K562 (cell line): ENCODE results near the gene IRS1. TPM values are rescaled to one million over a fixed set of nuclear protein-coding genes. Genes with fewer than 3 reads are reported as not detected.
A peak's percentile ranks its signal among the peaks of the same experiment; 100 is the strongest.

Experiments
- ATAC-seq: fragments of 200-7000 bp; cut with Tn5 transposase; 3 replicates; pipeline ENCODE4 v1.9.1; 2020; ENCODE audit warnings: moderate library complexity
- BruUV-seq: library from RNA; stranded (reverse); fragments of 400-500 nt; replicated peaks from 2 replicates; lab custom pipeline; 2021; lab: Mats Ljungman, UMichigan
- CTCF ChIA-PET: fragments of 300-600 bp; formaldehyde crosslinking; extraction: SDS; loops from one replicate; lab custom pipeline; 2021; ENCODE audit warnings: low intra/inter-chr PET ratio; lab: Yijun Ruan, JAX
- POLR2A ChIA-PET: fragments of 300-600, 350-650 bp; sonication (Branson Sonifier 250); formaldehyde crosslinking; extraction: SDS; loops from one replicate; lab custom pipeline; 2021; ENCODE audit warnings: antibody characterized with exemption, inconsistent platforms; lab: Yijun Ruan, JAX
- DNase-seq, 4 experiments: peaks; one replicate each; pipeline versions ENCODE4 v3.0.0 to v3.0.0-alpha.2; 2011 to 2018; ENCODE audit warnings: low spot score in 3 of 4, mixed read lengths in 3 of 4; ENCODE audit errors: extremely low read depth in 1 of 4
- FAIRE-seq: peaks from 2 replicates; lab custom pipeline; 2011; peaks lifted over from hg19 to GRCh38; lab: Jason Lieb, UNC
- H2AFZ ChIP-seq: 2 replicates; pipeline ENCODE4 v1.6.0; 2011; ENCODE audit warnings: low read depth, low read length, control low read depth, inconsistent platforms
- H3K27ac ChIP-seq: fragments of 200-600 bp; 3 replicates; pipeline ENCODE4 v1.8.0; 2011; ENCODE audit warnings: low read depth, mild to moderate bottlenecking, control low read depth, inconsistent platforms, low read length, moderate library complexity, mixed read lengths; ENCODE audit errors: extremely low read depth
- H3K27me3 ChIP-seq, 2 experiments: fragments of 300-600 bp in 1 of 2; 2 replicates in 1 of 2; 3 replicates in 1 of 2; pipeline versions ENCODE4 v1.6.0 to v1.8.0; 2011; ENCODE audit warnings: inconsistent platforms in 2 of 2, low read length in 2 of 2, mild to moderate bottlenecking in 1 of 2, mixed read lengths in 1 of 2, moderate library complexity in 1 of 2; ENCODE audit not compliant: control insufficient read depth in 2 of 2, insufficient read depth in 2 of 2
- H3K36me3 ChIP-seq: fragments of 300-600 bp; 3 replicates; pipeline ENCODE4 v1.8.0; 2011; ENCODE audit warnings: mild to moderate bottlenecking, low read length, inconsistent platforms; ENCODE audit not compliant: control insufficient read depth, insufficient read depth
- H3K4me1 ChIP-seq, 2 experiments: fragments of 200-600 bp in 1 of 2; replicated peaks in 1 of 2; 2 replicates in 1 of 2; 3 replicates in 1 of 2; pipeline versions ENCODE4 v1.5.1 to v1.8.0; 2011; ENCODE audit warnings: inconsistent platforms in 2 of 2, low read length in 2 of 2, mild to moderate bottlenecking in 1 of 2, mixed read lengths in 1 of 2, moderate library complexity in 1 of 2; ENCODE audit not compliant: control insufficient read depth in 2 of 2, insufficient read depth in 2 of 2
- H3K4me2 ChIP-seq: 2 replicates; pipeline ENCODE4 v1.6.1; 2011; ENCODE audit warnings: low read length, control low read depth, inconsistent platforms, mixed read lengths; ENCODE audit not compliant: insufficient read depth
- H3K4me3 ChIP-seq: fragments of 200-600 bp; sonication (generic), shearing (Covaris generic); 2 replicates; pipeline ENCODE4 v1.5.1; 2016; ENCODE audit warnings: control low read depth, inconsistent platforms
- H3K79me2 ChIP-seq: fragments of 200-600 bp; 3 replicates; pipeline ENCODE4 v1.8.0; 2011; ENCODE audit warnings: low read length, inconsistent platforms; ENCODE audit not compliant: control insufficient read depth, insufficient read depth
- H3K9ac ChIP-seq, 2 experiments: 2 replicates each; pipeline versions ENCODE4 v1.6.0 to v1.6.1; 2011; ENCODE audit warnings: low read depth in 2 of 2, low read length in 2 of 2, control low read depth in 1 of 2, inconsistent platforms in 1 of 2, mild to moderate bottlenecking in 1 of 2, mixed read lengths in 1 of 2; ENCODE audit not compliant: insufficient read depth in 1 of 2
- H3K9me1 ChIP-seq: one replicate; pipeline ENCODE4 v1.6.0; 2011; ENCODE audit warnings: inconsistent platforms, mild to moderate bottlenecking, low read length, moderate library complexity; ENCODE audit not compliant: control insufficient read depth, insufficient read depth
- H3K9me3 ChIP-seq: replicated peaks from 2 replicates; pipeline ENCODE4 v1.5.1; 2011; ENCODE audit warnings: low read depth, low read length, inconsistent platforms; ENCODE audit not compliant: control insufficient read depth, insufficient read depth
- H4K20me1 ChIP-seq: replicated peaks from 2 replicates; pipeline ENCODE4 v1.6.1; 2011; ENCODE audit warnings: low read length, inconsistent platforms, mixed read lengths; ENCODE audit not compliant: control insufficient read depth, insufficient read depth
- BDP1 ChIP-seq: IDR thresholded peaks from 3 replicates; pipeline ENCODE4 v1.6.1; 2011; ENCODE audit not compliant: insufficient read length, insufficient read depth
- C11orf30 ChIP-seq: fragments of 450-650 bp; IDR thresholded peaks from 2 replicates; pipeline ENCODE4 v1.6.1; 2016; ENCODE audit warnings: low read depth, mild to moderate bottlenecking
- CHCHD3 ChIP-seq: fragments of 250-450 bp; sonication (Bioruptor Pico); IDR thresholded peaks from 2 replicates; pipeline ENCODE4 v2.1.2; 2022; ENCODE audit warnings: mild to moderate bottlenecking
- CHD4 ChIP-seq: fragments of 200-600 bp; sonication (generic); IDR thresholded peaks from 3 replicates; pipeline ENCODE4 v1.6.1; 2012; ENCODE audit warnings: low read depth, mild to moderate bottlenecking, mixed read lengths, low read length, inconsistent platforms; ENCODE audit not compliant: insufficient read depth, insufficient replicate concordance, poor library complexity, severe bottlenecking
- GABPA ChIP-seq: fragments of 200-800 bp; sonication (Bioruptor generic); conservative IDR thresholded peaks from 2 replicates; pipeline ENCODE4 v1.6.1; 2016; ENCODE audit warnings: low read depth, missing genetic modification characterization, missing compliant biosample characterization
- GATAD2B ChIP-seq: fragments of 450-650 bp; IDR thresholded peaks from 2 replicates; pipeline ENCODE4 v1.6.1; 2017; ENCODE audit warnings: mild to moderate bottlenecking, borderline replicate concordance
- MCM3 ChIP-seq: fragments of 450-650 bp; IDR thresholded peaks from 2 replicates; pipeline ENCODE4 v1.6.1; 2016
- MTA1 ChIP-seq: fragments of 450-650 bp; IDR thresholded peaks from 2 replicates; pipeline ENCODE4 v1.6.1; 2017; ENCODE audit warnings: borderline replicate concordance
- SNRNP70 ChIP-seq: fragments of 200-400 bp; formaldehyde crosslinking; optimal IDR thresholded peaks from 2 replicates; pipeline ENCODE3; 2017; ENCODE audit warnings: low read depth, low read length
- TRIM28 ChIP-seq: fragments of 450-650 bp; IDR thresholded peaks from 2 replicates; pipeline ENCODE4 v1.6.1; 2017
- ZNF561 ChIP-seq: fragments of 450-650 bp; formaldehyde crosslinking; conservative IDR thresholded peaks from 2 replicates; pipeline ENCODE4 v1.4.0; 2020; ENCODE audit warnings: mild to moderate bottlenecking, moderate library complexity
- ZNF695 ChIP-seq: fragments of 450-650 bp; formaldehyde crosslinking; IDR thresholded peaks from 2 replicates; pipeline ENCODE4 v1.4.0; 2020; ENCODE audit warnings: mild to moderate bottlenecking, moderate library complexity
- WGBS: fragments of 100-300 bp; shearing (Covaris generic); methylation state at CpG from one replicate; pipeline ENCODE4 v1.1.6; 2016; ENCODE audit warnings: low coverage, mixed read lengths; ENCODE audit not compliant: insufficient coverage; ENCODE audit errors: missing lambda C conversion rate; 5-methylcytosine and 5-hydroxymethylcytosine counted together
- in situ Hi-C: fragments of 300-500 bp; cut with MboI; formaldehyde crosslinking; loops from 4 replicates; pipeline ENCODE4 v1.15.0; 2018; ENCODE audit warnings: inconsistent platforms, mixed read lengths
- intact Hi-C: fragments of 100-400 bp; cut with micrococcal nuclease; formaldehyde crosslinking; loops from 2 replicates; pipeline ENCODE4 v1.14.2; 2022
- polyA plus RNA-seq, 8 experiments: library from polyadenylated mRNA; depleted of rRNA in 4 of 8; stranded (reverse) in 5 of 8; unstranded in 3 of 8; fragments of >200 nt; fragmentation: Nextera tagmentation in 2 of 8; fragmentation: Illumina TruSeq in 1 of 8; extraction: Ambion mirVana in 2 of 8; extraction: Trizol in 1 of 8; gene quantifications; 2 replicates each; pipeline versions ENCODE4 v1.2.1 to v1.2.3, GENCODE V29; 2011 to 2014; ENCODE audit warnings: inconsistent platforms in 1 of 8, missing spikeins in 1 of 8
- total RNA-seq, 7 experiments: library from RNA; depleted of rRNA in 6 of 7; stranded (reverse); fragments of >200 nt in 6 of 7; fragmentation: Illumina TruSeq in 2 of 7; extraction: Trizol in 2 of 7; gene quantifications; 2 replicates each; pipeline versions ENCODE4 v1.2.1 to v1.2.3, GENCODE V29; 2011 to 2021; ENCODE audit warnings: low replicate concordance in 1 of 7
- TF ChIP-seq, protein P1 (sequence below): fragments of 250-450 bp; sonication (Bioruptor Pico); IDR thresholded peaks from 2 replicates; pipeline ENCODE4 v1.5.0; 2022; ENCODE audit warnings: mild to moderate bottlenecking
- TF ChIP-seq, protein P2 (sequence below): fragments of 250-450 bp; sonication (Bioruptor Pico); IDR thresholded peaks from 2 replicates; pipeline ENCODE4 v1.8.0; 2022; ENCODE audit warnings: moderate library complexity, mild to moderate bottlenecking, inconsistent platforms
- TF ChIP-seq, protein P3 (sequence below): fragments of 250-450 bp; sonication (Bioruptor Pico); IDR thresholded peaks from 2 replicates; pipeline ENCODE4 v1.8.0; 2021; ENCODE audit warnings: mild to moderate bottlenecking, moderate library complexity
- TF ChIP-seq, protein P4 (sequence below): sonication (generic); formaldehyde crosslinking; IDR thresholded peaks from 2 replicates; pipeline ENCODE4 v1.8.0; 2022; ENCODE audit warnings: missing genetic modification reagents, mild to moderate bottlenecking, borderline replicate concordance

The IRS1 gene
- total and polyA plus RNA-seq, 9 of the 15 experiments (the other 6 are each of a cell fraction or from before 2014, with no cell fraction given): under 0.01 to 0.31 (median 0.08) TPM; not detected in 1

- Histone ChIP-seq H4K20me1 (no peaks in the 10 kb centered on the region), H3K4me2 (peak within 1 kb of the TSS; percentile 89), H3K9ac (peak within 1 kb of the TSS; percentile 95 to 97), H3K9me1 (no peaks in the 10 kb centered on the region), H2AFZ (peak within 1 kb of the TSS; percentile 77), H3K9me3 (no peaks in the 10 kb centered on the region), H3K36me3 (peaks cover 12% of the 10 kb centered on the region; the same call in 2 of the 3 replicates), H3K27ac (peak within 1 kb of the TSS; percentile 100), H3K79me2 (peaks cover 83% of the 10 kb centered on the region), H3K4me3 (peak within 1 kb of the TSS; percentile 75), H3K27me3 (no peaks in the 10 kb centered on the region), H3K4me1 (peaks cover 9% of the 10 kb centered on the region in 2 experiments)
- DNase-seq: peak; percentile 79 to 95 (median 86)
- in situ Hi-C loops (no loop called here), intact Hi-C loops (loop anchor here (1.0 kb wide), 1 partner anchor 143 kb away; no protein-coding TSS in a partner anchor)
- 0% methylated on average over 35 of the region's 75 CpGs for WGBS
- BruUV-seq: TSS peak; percentile 63
- ChIA-PET CTCF (no interaction called here), POLR2A (interaction anchor here (0.6 to 2.6 kb wide), 7 partner anchors 9 to 230 kb away, joined by 3 to 16 read pairs (median 3); no protein-coding TSS in a partner anchor)
- peak; percentile 79 for FAIRE-seq
- ATAC-seq: peak; percentile 81
- TF ChIP-seq, protein P1, sequence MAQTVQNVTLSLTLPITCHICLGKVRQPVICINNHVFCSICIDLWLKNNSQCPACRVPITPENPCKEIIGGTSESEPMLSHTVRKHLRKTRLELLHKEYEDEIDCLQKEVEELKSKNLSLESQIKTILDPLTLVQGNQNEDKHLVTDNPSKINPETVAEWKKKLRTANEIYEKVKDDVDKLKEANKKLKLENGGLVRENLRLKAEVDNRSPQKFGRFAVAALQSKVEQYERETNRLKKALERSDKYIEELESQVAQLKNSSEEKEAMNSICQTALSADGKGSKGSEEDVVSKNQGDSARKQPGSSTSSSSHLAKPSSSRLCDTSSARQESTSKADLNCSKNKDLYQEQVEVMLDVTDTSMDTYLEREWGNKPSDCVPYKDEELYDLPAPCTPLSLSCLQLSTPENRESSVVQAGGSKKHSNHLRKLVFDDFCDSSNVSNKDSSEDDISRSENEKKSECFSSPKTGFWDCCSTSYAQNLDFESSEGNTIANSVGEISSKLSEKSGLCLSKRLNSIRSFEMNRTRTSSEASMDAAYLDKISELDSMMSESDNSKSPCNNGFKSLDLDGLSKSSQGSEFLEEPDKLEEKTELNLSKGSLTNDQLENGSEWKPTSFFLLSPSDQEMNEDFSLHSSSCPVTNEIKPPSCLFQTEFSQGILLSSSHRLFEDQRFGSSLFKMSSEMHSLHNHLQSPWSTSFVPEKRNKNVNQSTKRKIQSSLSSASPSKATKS (CRISPR knock-in tag): no peak
- TF ChIP-seq CHCHD3 (peak; percentile 69), CHD4 (no peak), GABPA (tag) (peak; percentile 67), MCM3 (no peak), BDP1 (no peak), MTA1 (no peak), C11orf30 (peak; percentile 3; the same call in 1 of the 2 replicates), TRIM28 (no peak), SNRNP70 (no peak), ZNF561 (CRISPR knock-in tag) (no peak), ZNF695 (CRISPR knock-in tag) (no peak), GATAD2B (no peak)
- TF ChIP-seq, protein P2, sequence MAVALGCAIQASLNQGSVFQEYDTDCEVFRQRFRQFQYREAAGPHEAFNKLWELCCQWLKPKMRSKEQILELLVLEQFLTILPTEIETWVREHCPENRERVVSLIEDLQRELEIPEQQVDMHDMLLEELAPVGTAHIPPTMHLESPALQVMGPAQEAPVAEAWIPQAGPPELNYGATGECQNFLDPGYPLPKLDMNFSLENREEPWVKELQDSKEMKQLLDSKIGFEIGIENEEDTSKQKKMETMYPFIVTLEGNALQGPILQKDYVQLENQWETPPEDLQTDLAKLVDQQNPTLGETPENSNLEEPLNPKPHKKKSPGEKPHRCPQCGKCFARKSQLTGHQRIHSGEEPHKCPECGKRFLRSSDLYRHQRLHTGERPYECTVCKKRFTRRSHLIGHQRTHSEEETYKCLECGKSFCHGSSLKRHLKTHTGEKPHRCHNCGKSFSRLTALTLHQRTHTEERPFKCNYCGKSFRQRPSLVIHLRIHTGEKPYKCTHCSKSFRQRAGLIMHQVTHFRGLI (CRISPR knock-in tag): no peak
- TF ChIP-seq, protein P3, sequence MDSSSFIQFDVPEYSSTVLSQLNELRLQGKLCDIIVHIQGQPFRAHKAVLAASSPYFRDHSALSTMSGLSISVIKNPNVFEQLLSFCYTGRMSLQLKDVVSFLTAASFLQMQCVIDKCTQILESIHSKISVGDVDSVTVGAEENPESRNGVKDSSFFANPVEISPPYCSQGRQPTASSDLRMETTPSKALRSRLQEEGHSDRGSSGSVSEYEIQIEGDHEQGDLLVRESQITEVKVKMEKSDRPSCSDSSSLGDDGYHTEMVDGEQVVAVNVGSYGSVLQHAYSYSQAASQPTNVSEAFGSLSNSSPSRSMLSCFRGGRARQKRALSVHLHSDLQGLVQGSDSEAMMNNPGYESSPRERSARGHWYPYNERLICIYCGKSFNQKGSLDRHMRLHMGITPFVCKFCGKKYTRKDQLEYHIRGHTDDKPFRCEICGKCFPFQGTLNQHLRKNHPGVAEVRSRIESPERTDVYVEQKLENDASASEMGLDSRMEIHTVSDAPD: no peak
- TF ChIP-seq, protein P4, sequence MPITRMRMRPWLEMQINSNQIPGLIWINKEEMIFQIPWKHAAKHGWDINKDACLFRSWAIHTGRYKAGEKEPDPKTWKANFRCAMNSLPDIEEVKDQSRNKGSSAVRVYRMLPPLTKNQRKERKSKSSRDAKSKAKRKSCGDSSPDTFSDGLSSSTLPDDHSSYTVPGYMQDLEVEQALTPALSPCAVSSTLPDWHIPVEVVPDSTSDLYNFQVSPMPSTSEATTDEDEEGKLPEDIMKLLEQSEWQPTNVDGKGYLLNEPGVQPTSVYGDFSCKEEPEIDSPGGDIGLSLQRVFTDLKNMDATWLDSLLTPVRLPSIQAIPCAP (CRISPR knock-in tag): peak; percentile 90; the same call in 1 of the 2 replicates
Observed at GRCh38 chr2:226835796-226836547, 36.4 kb upstream of the IRS1 start, which contains the start of gene RHBDD1. Gene RHBDD1 (plus strand): TSS chr2:226836054. CDS start chr2:226864694, 28,640 bp downstream.
